Endothelial cell of hepatic sinusoid (primary cell): ENCODE measurements around the gene CPLANE2.
"Not testable (repeated sequence)": the region's sequence is repeated elsewhere in the genome, so short reads cannot be mapped to it uniquely, and the experiment has no call there.

Source experiments
- in situ Hi-C: cut with HindIII; loops from 2 replicates; pipeline ENCODE4 v1.10.0; 2017; ENCODE audit warnings: low sequenced_read_pairs

Gene CPLANE2, protein sequence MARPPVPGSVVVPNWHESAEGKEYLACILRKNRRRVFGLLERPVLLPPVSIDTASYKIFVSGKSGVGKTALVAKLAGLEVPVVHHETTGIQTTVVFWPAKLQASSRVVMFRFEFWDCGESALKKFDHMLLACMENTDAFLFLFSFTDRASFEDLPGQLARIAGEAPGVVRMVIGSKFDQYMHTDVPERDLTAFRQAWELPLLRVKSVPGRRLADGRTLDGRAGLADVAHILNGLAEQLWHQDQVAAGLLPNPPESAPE

DNA sequence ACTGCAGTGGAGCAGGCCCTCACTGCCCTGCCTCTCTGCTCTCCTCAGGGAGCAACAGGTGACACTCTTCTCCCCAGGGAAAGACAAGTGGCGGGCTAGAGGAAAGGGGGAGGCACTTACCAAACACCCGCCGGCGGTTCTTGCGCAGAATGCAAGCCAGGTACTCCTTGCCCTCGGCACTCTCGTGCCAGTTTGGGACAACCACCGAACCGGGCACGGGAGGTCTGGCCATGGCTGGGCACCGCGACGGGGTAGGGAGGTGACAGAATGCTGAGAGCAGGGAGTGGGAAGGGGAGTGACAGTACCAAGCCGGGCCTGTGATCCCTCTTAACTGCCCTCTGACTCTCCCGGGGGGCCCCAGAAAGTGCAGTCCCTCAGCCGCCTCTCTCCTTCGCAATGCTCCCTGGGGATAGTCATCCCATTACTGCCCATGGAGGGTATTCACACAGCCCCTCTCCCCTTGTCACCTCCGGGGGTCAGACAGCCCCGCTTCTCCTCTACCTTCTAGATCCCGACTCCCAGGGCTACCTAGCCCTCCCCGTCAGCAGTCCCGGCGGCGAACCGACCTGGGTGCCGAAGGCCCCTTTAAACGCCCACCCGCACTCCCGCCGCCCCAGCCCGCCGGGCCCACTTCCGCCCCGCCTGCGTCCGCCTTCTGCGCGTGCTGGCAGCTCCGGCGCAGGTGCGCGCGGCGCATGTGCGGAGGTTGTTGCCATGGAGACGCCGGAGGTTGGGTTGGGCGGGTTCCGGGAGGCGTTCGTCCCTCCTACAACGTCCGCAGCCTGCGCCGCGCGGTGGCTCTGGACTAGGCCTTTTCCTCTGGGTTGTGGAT, at the start of gene CPLANE2:
Gene CPLANE2, minus strand, starts transcription at position 673 of the 832 bp plus-strand sequence. Its CDS starts 441 bp downstream, at position 232.
- in situ Hi-C loops, result no loop called here

DNA sequence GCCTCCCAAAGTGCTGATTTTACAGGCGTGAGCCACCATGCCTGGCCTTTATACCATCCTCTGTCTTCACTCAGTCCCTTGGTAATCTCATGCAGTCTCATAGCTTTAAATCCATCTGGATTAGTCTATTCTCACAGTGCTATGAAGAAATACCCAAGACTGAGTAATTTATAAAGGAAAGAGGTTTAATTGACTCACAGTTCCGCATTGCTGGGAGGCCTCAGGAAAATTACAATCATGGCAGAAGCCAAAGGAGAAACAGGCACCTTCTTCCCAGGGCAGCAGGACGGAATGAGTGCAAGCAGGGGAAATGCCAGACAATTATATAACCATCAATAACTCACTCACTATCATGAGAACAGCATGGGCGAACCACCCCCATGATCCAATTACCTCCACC, 49.1 kb upstream of the CPLANE2 start:
- in situ Hi-C loops, result no loop called here

DNA sequence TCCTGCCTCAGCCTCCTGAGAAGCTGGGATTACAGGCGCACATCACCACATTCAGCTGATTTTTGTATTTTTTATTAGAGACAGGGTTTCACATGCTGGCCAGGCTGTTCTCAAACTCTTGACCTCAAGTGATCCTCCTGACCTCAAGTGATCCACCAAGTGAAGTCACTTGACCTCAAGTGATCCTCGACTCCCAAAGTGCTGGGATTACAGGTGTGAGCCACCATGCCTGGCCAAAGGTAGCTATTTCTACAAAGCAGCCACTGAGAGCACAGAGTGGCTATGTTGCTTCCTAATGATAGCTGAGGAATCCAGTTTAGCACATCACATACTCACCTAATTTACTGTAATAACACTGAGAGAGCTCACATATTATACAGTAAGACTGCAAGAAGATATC, 44.8 kb upstream of the CPLANE2 start:
- in situ Hi-C loops, result no loop called here

DNA sequence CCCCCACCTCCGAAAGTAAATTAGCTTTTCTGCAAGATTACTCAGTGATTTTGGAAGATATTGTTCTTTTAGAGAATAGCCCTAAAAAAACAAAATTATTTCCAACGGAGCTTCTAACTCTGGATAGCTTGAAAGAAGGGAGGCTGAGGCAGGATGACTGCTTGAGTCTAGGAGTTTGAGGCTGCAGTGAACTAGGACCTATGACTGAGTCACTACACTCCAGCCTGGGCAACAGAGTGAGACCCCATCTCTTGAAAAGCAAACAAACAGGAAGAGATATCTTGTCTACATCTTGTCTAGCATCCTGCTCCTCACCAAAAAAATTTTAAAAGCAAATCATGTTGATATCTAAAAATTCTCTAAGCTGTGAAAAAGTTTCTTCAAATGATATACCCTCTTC, 42.2 kb upstream of the CPLANE2 start:
- in situ Hi-C loops, result no loop called here

DNA sequence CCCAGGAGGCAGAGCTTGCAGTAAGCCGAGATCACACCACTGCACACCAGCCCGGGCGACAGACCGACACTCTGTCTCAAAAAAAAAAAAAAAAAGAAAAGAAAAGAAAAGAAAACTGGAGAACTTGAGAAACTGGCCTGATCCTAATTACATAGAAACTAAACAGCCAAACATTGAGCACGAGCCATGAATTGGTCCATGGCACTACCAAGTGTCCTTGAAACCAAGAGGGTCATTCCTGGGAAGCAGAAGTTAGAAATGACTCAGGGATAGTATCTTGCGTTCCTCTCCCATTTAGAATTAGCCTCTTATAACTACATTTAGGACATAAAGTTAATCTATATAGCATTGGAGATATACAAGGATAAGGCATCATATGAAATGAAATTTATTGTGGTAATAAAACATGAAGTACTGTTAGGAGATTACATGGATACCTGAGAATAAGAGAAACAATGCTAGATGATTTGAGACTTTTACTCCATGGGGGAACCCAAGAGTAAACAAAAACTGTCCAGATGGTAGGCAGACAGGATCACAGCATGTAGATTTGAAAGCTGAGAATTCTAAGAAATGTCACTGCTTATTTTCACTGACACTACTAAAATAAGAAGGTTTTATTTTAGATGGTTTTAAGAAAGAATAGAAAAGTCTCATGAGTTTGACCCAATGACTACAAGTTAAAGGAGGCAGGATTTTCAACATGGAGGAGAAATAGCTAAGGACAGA, 39.5 kb upstream of the CPLANE2 start:
- in situ Hi-C loops, result no loop called here

DNA sequence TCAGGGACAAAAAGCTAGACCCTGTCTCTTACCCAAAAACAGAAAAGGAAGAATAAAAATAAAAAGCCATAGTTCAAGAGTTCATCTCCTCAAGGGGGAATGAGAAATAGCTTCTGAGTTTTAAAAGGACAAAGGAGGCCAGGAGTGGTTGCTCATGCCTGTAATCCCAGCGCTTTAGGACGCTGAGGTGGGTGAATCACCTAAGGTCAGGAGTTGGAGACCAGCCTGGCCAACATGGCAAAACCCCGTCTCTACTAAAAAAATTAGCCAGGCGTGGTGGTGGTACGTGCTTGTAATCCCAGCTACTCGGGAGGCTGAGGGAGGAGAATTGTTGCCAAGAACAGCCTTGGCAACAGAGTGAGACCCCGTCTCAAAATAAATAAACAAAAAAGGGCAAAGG, 38.6 kb upstream of the CPLANE2 start:
- in situ Hi-C loops, result no loop called here

DNA sequence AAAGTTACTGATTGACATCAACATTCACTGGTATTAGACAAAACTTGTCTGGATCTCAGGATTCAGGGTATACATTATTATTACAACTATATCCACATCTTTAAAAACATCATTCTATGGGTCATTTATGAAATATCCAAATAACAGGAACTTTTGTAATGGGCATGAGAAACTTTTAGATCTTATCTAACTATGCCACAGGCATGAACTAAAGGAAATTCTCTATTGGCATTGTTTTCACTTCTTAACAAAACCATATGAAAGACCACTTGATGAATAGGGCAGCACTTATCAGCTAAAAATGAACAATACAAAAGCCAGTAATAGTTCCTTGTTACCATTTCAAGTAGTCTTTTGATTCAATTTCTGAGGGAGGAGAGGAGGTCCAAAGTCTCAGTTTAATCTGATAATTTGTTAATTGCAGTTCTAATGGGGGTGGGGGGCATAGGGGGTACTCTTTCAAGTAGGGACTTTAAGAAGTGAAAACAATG, 30.8 kb upstream of the CPLANE2 start:
- in situ Hi-C loops, result no loop called here

DNA sequence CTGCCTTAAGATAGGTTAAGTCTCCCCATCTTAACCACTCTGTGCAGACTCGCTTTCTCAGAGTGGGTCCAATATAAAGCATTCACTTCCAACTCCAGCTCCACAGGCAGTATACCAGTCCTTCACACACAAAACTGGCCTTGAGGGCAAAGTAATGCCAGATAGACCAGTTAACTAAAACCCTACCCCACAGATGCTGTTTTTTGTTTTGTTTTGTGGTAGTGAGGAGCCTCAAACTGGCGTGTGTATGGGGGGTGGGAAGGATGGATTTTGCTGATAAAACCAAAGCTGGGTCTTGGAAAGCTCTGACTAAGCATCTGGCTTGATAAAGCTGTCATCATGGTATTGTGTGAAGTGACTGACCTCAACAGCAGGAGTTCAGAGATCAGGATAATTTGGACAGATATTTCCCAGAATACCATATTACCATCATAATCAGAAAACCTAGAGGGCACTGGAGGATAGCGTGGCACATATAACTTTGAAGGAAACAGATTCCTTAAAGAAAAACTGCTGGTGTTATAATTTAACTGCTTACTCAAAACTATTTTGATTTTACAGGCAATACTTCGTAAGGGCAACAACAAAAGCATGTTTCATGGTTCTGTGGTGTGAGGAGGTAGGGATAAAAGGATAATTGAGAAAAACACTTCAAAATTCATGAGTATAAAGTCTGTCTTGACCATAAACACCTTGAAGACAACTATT, 29.6 kb upstream of the CPLANE2 start:
- in situ Hi-C loops, result no loop called here

DNA sequence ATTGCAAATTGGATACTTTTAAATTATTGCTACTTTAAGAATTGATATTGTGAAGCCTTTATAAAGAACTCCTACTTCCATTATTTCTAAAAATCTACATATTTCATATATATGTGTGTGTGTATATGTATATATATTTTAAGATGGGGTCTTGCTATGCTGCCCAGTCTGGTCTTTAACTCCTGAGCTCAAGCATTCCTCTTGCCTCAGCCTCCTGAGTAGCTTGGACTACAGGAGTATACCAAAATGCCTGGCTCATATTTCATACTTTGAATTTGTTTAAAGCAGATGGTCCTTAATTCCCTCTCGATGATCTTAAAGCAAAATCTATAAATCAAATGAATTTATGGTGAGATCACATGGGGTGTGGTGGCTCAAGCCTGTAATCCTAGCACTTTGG, 25.1 kb upstream of the CPLANE2 start:
- in situ Hi-C loops, result no loop called here

DNA sequence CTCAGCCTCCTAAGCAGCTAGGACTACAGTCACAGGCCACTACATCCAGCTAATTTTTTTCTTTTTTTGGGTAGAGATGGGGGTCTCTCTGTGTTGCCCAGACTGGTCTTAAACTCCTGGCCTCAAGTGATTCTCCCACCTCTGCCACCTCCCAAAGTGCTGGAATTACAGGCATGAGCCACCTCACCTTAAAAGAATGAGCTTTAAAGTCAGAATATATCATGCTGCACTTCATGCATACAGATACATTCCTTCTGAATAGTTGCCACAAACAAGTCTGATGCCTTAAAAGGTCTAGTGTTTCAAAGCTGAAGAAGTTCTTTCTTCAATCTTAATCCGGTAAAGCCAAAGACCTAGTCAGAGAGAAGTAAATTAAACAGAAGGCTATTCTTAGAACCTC, 23.8 kb upstream of the CPLANE2 start:
- in situ Hi-C loops, result no loop called here

DNA sequence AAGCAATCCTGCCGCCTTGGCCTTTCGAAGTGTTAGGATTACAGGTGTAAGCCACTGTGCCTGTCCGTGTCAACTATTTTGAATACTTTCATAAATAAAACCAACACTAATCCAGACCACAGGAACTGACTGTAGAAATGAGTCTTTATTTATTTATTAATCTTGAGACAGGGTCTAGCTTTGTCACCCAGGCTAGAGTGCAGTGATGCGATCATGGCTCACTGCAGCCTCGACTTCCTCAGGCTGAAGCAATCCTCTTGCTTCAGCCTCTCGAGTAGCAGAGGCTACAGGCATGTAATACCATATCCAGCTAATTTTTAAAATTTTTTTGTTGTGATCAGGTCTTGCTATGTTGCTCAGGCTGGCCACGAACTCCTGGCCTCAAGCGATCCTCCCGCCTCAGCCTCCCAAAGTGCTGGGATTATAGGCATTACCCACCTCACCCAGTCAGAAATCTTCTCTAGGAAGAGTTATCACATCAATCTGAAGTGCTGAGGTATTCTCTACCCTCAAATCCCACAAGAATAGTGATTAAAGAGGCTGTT, 21.7 kb upstream of the CPLANE2 start:
- in situ Hi-C loops, result no loop called here

DNA sequence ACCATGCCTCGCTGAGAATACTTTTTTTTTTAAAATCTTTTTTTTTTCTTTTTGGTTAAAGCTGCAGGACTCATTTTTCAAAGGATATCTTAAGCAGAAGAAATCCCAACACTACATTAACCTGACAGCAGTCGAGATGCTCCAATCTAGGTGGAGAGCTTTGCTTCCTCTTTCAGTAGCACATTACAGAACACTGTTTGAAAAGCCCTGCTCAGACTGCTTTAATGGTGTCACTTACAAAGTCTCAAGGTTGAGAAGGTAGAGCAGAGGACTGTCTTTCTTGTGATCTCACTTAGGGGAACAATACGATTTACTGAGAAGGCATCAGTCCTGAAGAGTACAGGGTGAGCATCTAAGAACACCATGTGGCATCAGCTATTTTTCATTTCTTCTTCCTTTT, 21.0 kb upstream of the CPLANE2 start:
- in situ Hi-C loops, result no loop called here

DNA sequence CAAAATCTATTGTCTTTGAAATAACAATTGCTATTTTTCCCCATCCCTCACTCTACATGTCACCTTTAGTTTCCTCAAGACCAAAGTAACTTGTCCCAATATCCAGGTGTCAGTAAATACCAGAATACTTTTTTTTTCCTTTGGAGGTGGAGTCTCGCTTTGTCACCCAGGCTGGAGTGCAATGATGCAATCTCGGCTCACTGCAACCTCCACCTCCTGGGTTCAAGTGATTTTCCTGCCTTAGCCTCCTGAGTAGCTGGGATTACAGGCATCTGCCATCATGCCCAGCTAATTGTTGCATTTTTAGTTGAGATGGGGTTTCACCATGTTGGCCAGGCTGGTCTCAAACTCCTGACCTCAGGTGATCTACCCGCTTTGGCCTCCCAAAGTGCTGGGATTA, 20.6 kb upstream of the CPLANE2 start:
- in situ Hi-C loops, result not testable (repeated sequence)

DNA sequence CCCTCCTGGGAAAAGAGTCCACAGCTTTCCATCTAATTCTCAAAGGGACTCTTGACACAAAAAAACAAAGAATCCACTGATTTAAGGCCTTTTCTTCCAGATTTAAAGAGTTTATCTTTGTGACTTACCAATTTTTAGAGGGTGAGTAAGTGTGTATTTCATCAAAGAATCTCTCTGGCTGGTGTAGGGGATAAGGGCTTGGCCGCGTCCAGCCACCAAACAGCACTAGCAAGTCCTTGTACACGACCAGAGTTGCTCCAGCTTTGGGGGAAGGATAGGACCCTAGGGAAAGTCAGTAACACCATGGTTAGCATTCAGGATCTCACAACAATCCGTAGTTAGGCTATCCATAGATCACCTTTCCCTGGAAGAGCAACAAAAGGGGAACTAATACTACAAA, 19.5 kb upstream of the CPLANE2 start:
- in situ Hi-C loops, result no loop called here

DNA sequence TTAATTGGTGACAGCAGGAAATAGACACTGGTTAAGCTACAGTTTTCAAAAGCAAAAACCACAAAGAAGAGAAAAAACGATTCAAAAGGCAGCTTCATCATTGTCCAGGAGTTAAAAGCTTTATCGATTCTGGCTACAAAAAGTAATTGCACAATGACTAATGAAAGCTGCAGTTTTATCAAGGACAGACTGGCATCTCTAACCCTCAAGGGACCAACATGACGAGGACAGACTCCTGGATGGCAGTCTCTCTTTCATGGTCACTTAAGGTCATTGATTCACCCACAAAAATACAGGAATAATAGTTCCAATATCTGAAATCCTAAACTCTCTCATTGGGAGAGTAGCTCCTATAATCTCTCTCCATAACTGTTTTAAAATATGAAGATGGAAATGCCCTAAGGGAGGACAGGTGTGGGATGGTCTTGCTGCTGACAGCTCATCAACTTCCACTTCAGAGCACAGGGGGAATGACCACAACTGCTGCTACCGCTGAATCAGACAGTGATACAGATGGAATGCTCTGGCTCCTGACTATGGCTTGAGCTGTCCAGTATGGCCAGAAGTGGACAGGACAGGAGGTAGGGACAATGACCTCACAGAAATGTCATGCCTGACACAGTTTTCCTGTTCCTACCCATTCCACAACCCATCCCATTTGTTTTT, 17.4 kb upstream of the CPLANE2 start:
- in situ Hi-C loops, result no loop called here

DNA sequence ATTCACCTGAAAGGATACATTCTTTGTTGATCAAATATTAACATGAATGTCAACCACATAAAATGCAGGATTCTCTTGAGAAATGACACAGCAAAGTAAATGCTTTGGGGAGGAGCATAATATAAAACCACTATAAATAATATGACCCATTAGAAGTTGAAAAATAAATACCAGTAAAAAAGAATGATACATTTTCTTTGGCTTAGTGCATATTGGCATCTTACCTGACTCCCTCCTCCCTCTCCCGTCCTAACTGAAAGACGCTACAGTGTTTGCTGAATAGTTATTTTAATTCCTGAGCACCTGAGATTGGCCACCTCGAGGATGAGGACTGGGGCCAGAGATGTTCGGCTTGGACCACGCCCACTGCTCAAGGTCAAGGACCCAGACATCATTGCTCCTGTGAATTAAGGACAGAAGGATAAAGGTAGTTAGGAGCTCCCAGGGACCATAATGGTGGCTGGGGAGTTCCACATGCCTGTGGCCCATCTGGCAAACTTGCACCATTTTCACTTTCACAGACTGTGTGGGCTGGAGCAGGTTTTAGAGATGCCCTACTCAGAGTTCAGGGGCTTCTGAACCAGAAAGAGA, 16.4 kb upstream of the CPLANE2 start:
- in situ Hi-C loops, result no loop called here

DNA sequence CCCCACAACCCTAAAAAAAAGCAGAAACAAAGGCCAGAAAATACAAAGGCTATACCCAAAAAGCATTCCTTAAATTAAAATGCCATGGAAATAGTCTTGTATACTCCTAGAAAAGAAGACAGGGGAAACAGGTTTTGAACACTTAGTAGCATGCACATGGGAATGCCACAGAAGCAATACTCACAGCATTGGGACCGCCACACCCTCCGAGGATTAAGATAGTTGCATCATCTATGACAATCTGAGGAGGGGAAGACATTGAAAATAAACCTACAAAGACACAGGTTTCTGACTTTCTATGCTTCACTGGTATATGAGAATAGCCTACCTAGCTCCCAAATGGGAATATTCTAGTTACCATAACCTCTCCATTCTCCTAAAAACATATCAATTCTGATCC, 15.9 kb upstream of the CPLANE2 start:
- in situ Hi-C loops, result no loop called here

DNA sequence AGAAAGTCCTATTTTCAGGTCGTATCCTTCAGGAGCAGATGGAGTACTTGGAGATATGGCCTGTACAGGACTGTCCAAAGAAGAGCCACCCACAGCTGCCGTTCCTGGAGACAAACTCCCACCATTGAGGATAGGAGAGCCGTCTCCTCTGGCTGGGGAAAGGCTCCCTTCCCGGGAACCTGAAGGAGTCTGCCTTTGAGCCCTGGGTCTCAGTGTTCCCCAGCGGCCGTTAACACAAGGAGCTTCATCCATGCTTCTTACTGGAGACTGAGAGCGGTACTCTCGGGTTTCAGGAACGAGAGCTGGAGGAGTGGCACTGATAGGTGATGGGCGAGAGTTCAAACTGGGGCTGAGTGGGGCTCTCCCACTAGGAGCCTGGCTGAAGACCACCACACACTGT, 14.4 kb upstream of the CPLANE2 start:
- in situ Hi-C loops, result no loop called here

DNA sequence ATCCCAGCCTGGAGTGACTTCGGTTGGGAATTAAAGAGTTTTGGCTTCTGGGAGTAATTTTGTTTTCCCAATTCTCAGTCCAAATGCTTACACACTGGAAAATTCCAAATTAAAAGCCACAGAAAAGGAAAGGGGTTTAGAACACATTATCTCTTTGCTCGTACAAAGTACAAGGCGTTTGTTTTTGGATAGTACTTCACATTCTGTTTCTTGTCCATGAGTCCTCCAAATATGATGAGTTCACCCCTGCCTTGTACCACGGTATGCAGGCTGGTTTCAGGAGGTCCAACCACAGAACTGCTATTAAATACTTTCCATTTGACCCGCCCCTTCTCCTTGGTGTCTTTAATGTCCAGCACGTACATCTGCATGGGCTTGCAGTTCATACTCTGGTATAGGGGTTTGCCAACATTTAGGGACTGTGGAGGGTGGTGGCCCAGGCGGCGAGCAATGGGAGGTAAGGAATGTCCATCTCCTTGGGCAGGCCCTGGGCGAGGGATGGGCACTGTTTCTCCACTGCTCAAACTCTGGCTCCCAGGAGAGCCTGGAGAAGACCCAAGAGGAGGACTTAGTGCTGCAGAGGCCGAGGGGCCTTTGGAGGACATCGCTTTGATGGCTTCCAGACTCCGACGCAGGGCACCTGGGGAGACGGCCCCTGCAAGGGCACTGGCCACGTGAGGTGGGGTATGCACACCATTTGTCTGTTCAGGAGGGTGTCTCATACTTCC, 13.7 kb upstream of the CPLANE2 start:
- in situ Hi-C loops, result no loop called here
